ENCODE measurements around the gene OR2A42. TPM values are rescaled to one million over a fixed set of nuclear protein-coding genes. Genes with fewer than 3 reads are reported as not detected.
"Not testable (repeated sequence)": the region's sequence is repeated elsewhere in the genome, so short reads cannot be mapped to it uniquely, and the experiment has no call there.

OR2A42 gene, protein sequence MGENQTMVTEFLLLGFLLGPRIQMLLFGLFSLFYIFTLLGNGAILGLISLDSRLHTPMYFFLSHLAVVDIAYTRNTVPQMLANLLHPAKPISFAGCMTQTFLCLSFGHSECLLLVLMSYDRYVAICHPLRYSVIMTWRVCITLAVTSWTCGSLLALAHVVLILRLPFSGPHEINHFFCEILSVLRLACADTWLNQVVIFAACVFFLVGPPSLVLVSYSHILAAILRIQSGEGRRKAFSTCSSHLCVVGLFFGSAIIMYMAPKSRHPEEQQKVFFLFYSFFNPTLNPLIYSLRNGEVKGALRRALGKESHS
- 0.32 TPM for polyA plus RNA-seq (2013, experiment 1 of 2; ENCODE audit: insufficient read length)
- polyA plus RNA-seq (2013, experiment 2 of 2; ENCODE audit: insufficient read length) = not detected

DNA sequence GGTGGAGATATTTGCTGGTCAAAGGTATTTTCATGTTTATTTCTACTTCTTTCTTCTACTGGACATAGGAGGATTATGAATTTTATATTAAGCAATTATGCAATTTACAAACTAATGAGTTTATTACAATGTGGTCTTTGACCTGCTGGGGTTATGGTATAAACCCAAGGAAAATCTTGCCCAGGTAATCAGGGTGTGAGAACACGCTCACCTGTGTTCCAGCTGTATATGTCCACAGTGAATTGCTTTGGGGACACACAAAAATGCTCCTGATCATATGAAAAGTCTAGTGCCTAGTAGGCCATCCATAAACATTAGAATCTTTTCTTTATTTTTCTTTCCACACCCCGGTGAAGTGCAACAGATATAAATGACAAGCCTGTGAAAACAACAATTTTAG is at the start of gene OR2A42:
Gene OR2A42, minus strand, starts transcription at position 241 of the 400 bp plus-strand sequence. CDS start 6,762 bp downstream, outside the sequence.
- DNase-seq = not testable (repeated sequence)

DNA sequence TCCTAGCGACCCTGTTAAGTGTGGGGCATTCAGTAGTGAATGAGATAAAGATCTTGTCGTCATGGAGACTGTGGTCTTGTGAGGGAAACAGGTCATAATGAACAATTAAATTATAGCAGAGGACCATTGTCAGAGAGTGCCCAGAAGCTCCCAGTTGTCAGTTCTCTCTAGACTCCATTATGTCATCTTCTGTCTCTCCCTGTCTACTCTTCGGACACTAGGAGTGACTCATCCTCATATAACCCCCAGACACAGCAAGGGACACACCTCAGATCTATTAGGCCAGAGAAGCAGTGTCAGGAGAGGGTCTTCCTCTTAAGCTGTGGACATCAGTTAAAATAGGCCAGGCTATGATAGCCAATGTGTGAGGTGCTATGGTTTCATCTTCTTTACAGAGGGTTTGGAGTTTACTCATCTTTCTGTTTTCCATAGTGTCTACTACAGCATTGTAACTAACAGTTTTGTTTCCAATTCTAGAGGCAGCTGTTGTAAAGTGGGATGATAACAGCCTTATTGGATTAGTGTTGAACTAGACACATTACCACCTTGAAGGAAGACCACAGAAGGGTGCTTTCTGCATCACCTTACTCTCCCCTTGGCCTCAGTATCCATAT is 47.9 kb upstream of the OR2A42 start:
- DNase-seq = not testable (repeated sequence)

DNA sequence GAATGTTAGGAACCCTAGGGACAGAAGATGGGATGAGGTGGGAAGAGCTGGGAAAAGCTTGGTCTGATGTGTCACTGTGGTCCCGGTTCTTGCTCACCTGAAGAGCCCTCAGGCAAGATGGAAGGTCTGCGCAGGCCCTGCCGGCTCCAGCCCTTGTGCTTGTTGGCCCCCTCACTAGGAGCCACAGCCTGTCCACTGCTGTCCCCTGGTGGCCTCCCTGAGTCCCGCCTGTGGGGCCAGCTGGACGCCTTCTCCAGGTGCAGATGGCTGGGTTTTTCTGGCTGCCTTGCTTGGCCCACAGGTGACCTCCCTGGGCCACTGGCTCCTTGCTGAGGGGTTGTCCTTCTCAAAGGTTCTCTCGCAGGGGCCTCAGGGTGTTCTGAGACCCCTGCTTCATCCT is 44.3 kb upstream of the OR2A42 start:
- not testable (repeated sequence) for DNase-seq

DNA sequence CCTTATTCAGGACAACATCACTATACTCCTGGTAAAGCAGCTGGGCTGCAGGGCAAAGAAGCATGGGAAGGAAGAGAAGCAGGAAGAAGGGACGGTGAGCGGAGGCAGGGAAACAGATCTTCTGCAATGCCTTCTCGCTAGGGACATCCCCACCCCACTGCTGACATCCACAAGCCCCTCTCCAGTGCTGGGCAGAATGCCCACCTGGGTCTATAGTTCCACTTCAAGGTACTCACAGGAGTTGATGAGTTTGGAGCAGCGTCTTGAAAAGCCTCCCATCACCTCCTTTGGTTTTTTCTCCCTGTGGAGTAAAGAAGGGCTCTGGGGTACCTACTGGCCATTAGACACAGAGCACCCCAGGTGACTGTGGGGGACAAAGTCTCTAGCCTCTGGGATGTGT is 43.1 kb upstream of the OR2A42 start:
- DNase-seq = not testable (repeated sequence)

DNA sequence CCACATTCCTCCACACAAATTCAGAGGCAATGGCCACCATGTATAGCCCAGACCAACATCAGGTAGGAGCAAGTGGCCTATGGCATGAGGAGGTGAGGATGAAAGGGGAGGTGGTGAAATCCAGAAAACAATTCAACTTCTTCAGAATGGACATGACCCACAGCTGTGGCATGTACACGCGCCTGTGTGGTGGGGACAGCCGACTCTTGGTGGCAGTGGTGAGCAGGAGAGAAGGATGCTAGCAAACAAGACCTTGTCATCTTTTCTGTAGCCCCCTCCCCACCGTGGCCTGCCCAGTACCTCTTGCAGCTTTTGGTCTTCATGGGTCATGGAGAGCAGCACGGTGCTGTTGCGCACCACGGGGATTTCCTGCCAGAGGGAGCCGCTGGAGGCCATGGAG is 42.6 kb upstream of the OR2A42 start:
- DNase-seq = not testable (repeated sequence)

DNA sequence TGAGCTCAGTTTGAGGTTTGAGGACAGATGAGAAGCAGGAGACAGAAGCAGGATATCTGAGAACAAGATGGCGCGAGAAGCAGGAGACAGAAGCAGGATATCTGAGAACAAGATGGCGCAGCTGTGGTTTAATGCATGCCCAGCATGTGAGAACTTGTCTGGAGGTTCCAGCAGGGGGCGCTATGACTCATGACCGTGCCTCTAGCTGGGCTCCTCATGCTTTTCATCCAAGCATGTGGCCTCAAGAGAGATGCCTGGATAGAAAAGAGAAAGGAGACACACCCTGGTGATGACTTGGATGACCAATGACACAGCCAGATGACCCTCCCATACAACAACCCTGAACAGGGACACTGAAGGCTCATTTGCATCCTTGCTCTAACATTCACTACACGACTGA is 40.6 kb upstream of the OR2A42 start:
- DNase-seq = not testable (repeated sequence)

DNA sequence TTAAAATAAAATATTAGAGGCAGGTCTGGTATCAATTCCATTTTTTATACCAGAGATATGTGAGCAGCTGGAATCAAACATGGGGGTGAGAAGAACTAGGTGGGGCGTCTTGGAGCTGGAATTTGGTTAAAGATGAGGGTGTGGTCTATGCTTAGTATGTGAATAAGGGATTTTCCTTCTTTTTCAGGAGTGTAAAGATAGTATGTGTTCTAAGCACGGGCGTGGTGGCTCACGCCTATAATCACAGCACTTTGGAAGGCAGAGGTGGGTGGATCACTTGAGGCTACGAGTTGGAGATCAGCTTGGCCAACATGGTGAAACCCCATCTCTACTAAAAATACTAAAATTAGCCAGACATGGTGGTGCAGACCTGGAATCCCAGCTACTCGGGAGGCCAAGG is 35.9 kb upstream of the OR2A42 start:
- DNase-seq = not testable (repeated sequence)

DNA sequence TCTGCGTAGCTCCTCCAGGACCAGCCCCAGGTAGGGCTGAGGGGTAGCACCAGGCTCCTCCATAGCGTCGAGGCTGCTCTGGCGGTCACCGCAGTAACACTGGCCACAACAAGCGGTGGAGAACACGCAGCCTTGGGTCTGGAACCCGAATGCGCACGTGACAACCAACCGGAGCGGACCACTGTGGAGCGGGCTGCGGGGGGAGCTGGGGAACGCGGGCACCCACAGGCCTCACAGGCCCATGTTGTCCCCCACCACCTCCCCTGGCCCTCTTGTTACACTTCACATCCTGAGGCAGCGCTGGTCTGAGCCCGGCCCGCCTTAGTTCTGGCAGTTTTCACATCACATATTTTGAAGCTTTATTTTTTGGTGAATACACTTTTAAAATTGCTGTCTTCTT is 29.8 kb upstream of the OR2A42 start, which contains the start of gene CTAGE8:
Gene CTAGE8, minus strand, starts transcription at position 101 of the 400 bp plus-strand sequence. Its CDS starts 38 bp downstream, at position 63.
- DNase-seq = not testable (repeated sequence)

DNA sequence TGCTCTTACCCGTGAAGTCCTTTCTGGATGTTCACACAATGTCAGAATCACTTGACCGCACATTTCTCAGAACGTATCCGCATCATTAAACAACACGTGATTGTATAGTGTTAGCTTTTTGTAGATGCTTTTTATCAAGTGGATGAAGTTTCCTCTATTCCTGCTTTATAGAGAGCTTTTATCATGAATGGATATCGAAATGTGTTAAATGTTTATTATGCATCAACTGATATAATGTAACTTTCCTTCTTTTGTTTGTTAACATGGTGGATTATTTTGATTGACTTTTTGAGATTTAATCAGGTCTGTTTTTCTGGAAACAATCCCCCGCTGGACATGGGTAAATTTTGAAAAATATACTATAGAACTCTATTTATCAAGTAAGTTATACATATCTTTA is 25.3 kb upstream of the OR2A42 start, which contains the start of gene OR2A7:
Gene OR2A7, minus strand, starts transcription at position 101 of the 400 bp plus-strand sequence. CDS start 5,164 bp downstream, outside the sequence.
- DNase-seq = not testable (repeated sequence)

DNA sequence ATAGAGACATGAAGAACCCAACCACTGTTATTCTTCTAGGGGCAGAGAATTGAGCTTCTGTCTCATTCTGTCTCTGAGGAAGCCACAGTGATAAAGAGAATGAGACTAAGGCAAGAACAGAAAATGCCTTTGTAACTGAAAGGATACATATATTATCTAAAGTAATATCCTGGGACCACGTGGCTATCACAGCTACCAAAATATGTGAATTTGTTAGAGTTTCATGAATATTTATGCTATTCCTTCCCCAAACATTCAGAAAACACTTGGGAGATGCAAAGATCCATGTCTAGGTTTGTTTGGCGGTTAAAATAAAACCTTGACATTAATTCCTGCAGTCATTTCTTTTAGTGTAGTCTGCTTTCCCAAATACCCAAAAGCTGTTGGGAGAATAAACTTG is 22.7 kb upstream of the OR2A42 start:
- DNase-seq = not testable (repeated sequence)

DNA sequence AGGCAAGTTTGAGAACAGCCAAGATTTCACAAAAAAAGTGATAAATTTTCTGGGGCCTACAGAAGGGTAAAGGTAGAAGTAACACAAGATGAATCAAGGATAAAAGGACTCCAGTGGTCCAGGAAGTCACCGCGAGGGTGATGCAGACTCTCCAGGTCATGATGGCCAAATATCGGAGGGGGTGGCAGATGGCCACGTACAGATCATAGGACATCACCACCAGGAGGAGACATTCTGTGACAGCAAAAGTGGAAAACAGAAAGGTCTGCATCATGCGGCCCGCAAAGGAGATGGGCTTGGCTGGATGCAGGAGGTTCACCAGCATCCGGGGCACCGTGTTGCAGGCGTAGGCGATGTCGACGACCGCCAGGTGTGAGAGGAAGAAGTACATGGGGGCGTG is 19.7 kb upstream of the OR2A42 start:
- DNase-seq = not testable (repeated sequence)

DNA sequence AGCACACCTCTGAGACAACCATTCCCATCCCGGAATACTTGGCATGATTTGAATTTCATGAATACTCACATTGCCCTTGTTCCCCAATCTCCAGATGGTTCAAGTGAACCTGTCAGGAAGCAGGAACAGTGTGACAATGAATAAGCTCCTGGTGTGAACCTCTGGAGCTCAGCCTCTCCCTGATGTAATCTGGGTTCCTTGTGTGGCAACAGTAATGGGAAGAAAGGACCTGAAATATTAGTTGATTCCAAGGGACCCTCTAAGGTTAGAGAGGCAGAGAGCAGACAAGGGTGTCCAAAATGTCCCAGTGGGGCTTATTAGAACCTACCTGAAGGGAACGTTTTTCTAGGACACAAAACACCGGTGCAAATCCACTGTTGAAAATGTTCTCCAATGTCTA is 16.7 kb upstream of the OR2A42 start:
- DNase-seq = no peak

DNA sequence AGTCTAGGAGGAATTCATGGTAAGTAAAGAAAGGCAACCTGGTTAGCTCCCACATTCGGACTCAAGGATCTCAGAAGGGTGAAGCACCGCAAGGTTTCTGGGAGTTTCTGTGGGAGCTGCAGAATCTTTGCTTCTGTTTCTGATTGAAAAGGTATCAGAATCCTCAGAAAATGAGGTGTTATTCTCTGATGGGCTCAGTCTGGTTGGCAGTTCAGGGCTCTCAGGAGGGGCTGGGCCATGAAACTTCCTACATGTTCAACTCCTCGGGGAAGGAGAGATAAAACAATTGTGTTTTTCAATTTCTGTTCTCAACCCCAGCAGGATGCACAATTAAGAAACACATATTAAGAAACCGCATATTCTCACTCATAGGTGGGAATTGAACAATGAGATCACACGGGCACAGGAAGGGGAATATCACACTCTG is 16.1 kb upstream of the OR2A42 start:
- no peak for DNase-seq

DNA sequence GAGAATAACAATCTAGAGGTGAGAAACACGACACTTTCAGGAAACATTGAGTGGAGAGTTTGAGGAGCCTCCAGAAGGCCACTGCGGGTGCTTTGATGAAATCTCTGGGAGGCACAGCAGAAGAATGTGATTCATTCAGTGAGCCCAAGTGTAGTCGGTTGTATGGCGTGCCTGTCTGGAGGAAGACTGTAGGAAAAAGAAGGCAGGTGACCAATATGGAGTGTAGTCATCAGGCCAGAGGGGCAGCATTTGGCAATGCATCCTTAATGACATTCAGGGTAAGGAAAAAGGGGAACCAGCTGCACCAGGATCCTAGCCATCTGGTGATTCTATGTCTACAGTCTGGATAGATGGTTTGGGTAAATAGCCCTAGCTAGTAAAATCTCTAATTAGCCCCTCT is 12.9 kb upstream of the OR2A42 start:
- DNase-seq = not testable (repeated sequence)

DNA sequence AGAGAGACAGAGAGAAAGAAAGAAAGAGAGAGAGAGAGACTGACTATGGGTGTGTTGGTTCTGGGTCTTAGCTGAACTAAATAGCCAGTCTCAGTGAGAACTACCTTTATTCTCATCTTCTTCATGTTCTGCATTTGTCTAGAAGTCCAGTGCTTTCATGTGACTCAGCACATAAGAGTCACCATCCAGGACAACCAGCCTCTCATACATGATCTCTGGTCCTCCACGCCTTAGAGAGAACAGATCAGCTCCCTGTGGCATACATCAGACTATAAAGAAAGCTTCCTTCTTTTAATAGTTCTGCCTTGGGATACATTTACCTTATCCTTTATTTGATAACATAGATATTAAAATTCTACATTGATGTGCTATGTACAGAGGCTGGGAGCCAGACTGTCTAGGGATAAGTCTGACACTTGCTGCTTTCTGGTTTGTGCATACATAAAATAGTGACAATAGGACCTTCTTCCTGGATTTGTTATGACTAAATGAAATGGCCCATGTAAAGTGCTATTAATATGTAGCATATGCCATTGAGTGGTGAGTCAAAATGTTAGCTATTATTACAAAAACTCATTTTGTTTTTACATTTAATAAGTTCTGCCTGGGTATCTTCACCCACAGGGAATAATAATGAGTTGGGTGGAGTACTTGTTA is 8.4 kb upstream of the OR2A42 start:
- not testable (repeated sequence) for DNase-seq

DNA sequence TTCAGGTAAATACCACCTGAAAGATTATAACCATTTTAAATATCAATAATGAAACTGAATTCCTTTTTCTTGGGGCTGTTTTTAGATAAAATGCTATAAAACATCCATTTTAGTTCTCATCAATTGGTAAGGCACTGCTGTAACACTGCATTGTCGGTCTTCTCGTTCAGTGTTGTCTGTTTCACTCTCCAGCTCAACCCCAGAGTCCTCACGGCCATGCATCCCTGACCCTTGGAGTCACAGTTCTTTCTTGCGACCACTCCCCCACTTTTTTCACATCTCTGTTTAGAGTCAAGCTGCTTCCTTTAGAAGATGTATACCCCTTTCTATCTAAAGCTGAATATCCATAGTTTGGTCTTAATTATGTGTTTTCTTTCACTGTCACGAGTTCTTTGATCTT is 7.6 kb upstream of the OR2A42 start:
- not testable (repeated sequence) for DNase-seq

DNA sequence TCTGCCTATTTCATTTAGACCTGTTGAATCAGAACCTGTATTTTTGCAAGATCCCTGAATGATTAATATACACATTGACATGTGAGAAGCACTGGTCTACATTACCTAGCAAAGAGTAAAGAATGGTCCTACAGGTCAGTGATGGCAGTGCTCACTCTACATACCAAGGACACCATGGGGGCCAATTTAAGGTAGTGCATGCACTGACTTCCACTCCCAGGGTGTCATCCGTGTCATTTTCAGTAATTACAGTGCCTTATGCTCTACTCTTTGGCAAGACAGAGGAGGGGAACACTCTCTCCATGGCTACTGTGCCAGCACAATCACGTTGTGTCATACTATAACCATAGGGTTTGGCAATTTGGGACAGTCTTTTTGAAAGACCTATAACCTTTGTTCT is 6.0 kb upstream of the OR2A42 start:
- DNase-seq = not testable (repeated sequence)

DNA sequence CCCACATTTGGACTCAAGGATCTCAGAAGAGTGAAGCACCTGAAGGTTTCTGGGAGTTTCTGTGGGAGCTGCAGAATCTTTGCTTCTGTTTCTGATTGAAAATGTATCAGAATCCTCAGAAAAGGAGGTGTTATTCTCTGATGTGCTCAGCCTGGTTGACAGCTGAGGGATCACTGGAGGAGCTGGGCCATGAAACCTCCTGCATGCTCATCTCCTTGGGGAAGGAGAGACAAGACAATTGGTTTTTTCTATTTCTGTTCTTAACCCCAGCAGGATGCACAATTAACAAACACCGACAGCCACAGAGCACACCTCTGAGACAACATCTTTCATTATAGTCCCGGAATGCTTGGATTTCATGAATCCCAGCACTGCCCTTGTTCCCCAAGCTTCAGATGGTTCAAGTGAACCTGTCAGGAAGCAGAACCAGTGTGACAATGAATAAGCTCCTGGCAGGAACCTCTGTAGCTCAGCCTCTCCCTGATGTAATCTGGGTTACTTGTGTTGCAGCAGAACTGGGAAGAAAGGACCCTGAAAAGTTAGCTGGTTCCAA is 799 bp downstream of the OR2A42 start:
- DNase-seq = not testable (repeated sequence)

DNA sequence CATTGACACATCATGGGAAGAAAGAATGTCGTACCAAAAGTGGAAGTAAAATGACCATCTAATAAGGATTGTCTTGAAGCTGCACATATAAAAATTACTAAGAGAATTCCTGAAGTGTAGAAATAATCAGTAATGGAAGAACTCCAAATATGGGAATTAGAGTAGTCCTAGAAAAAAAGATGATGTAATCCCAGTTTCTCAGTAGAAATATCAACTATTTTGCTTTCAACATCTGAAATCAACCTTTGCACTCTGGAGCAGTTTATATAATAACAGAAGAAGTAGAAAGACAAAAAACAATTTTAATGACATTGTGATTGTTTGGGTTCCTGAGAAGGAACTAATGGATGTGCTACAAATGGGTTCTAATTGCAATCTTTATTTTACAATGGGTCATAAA is 6.4 kb downstream of the OR2A42 start:
- DNase-seq = not testable (repeated sequence)

DNA sequence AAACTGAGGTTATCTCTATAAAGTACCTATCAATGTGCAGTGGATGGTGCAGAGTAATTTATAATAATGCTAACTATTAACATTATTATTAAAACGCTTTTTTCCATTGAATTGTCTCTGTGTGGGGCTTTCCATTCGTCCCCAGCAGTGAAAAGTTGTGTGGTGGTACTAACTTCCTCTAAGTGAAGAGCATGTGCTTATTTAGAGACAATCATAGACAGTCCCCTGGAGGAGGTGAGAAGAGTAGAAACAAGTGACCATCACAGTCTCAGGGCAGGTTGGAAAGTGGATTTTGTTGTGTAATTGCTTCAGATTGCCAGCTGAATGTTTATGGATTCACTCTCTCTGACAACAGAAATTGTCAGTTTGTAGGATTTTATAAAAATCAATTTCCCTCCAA is 8.4 kb downstream of the OR2A42 start:
- not testable (repeated sequence) for DNase-seq

DNA sequence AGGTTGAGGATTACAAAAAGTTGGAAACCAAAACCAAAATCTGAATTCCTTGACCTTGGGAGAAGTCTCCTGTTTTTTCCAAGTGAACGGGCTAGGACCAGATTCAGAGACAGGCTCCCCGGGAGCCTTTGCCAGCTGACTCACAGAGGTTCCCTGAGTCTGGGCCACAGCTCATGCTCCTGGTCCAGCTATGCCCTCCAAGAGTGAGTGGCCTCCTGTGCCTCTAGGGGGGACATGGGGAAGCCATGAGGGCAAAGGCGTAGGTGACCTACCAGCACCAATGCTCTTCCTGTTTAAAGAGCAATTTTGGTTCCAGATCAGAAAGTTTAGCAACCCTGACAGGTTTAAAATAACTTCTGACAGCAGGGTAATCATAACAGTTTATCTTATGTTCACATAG is 10.6 kb downstream of the OR2A42 start:
- not testable (repeated sequence) for DNase-seq

DNA sequence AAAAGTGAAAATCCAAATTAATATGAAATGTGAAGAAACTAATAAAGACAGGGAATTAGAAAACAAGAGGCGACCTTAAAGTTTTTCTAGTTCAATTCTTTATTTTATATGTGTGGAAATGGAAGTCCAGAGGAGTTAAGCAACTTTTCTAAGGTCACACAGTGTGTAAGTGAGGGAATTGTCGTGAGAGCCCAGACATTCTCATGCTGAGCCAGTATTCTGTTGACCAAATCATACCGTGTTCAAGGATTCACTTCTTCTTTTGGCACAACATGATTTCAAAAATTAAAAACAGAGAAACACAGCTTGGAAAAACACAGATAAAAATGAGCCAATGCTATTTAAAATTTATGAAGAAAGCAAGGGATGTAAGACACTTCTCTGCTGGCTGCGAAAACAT is 12.5 kb downstream of the OR2A42 start:
- DNase-seq = not testable (repeated sequence)

DNA sequence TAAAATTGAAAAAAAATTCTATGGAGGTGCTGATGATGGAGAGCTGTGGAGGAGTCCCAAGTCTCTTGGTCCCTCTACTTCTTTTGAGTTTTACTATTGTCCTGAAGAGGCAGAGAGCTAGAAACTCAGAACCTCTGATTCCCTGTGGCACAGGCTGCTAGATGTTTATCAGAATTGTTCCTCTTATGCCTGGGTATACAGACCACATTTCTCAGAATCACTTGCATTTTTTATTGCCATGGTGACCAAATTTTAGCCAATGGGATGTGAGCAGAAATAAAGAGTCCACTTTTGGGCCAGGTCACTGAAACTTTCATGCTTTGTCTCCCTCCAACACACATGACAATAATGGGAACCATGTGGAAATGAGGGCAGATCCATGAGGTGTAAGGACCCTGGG is 15.7 kb downstream of the OR2A42 start:
- not testable (repeated sequence) for DNase-seq
